ENCODE results near the gene MDN1. TPM values are rescaled to one million over a fixed set of nuclear protein-coding genes. Genes with fewer than 3 reads are reported as not detected.

The MDN1 gene
- total and polyA plus RNA-seq, 8 donors: 5.5 to 69.2 (median 17.7) TPM

GRCh38 chr6:89776583-89777233 is 42.9 kb downstream of the MDN1 start:
- Histone ChIP-seq H3K27ac (no peak overlapping the region), H3K9me3 (no peaks in the 10 kb centered on the region), H3K27me3 (no peaks in the 10 kb centered on the region), H3K4me1 (no peaks in the 10 kb centered on the region), H3K36me3 (peaks cover 47 to 89% (median 85%) of the 10 kb centered on the region in 4 donors), H3K4me3 (no peak overlapping the region)
- TF ChIP-seq POLR2AphosphoS5 (IDR thresholded peaks at IDR 0.05): no peak
- WGBS, 5 donors: 96 to 100% (median 97%) methylated on average over 1 of the region's 1 CpG
- no peak for DNase-seq
- intact Hi-C loops (cut with DNase I; ENCODE audit: low total_unique reads): no loop called here

DNA sequence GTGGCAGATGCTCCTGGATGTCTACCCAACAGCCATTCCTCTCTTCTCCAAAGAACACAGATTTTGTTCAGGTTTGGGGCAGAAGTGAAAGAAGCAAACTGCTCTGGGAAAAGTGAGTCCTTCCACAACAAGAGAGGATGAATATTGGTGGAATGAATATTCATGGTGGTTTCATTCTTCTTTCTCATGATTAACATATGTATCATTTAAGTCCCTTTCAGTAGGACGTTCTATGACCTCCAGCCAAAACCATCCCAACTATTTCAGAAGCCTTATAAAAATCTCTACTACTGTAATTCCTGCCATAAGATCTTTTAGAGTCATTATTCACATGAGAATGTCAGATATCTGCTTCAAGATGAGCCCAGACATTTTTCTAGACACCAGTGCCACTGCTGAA is 44.4 kb downstream of the MDN1 start:
- H3K27me3 ChIP-seq: no peaks in the 10 kb centered on the region
- intact Hi-C loops (cut with DNase I; ENCODE audit: low total_unique reads): no loop called here
- 85 to 95% (median 92%) methylated on average over 1 of the region's 1 CpG for WGBS, 5 donors

DNA sequence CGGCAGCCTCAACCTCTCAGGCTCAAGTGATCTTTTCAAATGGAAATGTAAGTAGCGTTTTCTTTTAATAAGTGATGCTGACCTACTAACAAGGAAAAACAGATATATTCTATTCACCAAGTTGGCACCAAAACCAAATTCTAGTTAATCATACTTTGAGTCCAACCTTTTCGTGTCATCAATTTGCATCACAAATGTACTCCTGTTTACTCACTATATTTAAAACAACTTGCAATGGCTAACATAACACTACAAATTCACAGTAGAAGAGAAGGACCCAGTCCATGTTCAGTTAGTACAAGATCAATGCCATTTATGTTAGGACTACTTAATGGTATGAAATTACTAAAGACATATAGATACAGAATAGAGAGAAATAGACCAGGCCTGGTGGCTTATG is 50.0 kb downstream of the MDN1 start:
- Histone ChIP-seq H3K36me3 (peaks cover 68 to 97% (median 95%) of the 10 kb centered on the region in 4 donors), H3K9me3 (no peaks in the 10 kb centered on the region), H3K27ac (no peak overlapping the region), H3K27me3 (no peaks in the 10 kb centered on the region), H3K4me3 (no peak overlapping the region), H3K4me1 (no peaks in the 10 kb centered on the region)
- WGBS, 5 donors: 91 to 98% (median 93%) methylated on average over 3 of the region's 3 CpGs
- TF ChIP-seq EP300 (IDR thresholded peaks at IDR 0.05) (no peak), POLR2AphosphoS5 (IDR thresholded peaks at IDR 0.05) (no peak), POLR2A (IDR thresholded peaks at IDR 0.05) (no peak)
- TF ChIP-seq, protein P1, sequence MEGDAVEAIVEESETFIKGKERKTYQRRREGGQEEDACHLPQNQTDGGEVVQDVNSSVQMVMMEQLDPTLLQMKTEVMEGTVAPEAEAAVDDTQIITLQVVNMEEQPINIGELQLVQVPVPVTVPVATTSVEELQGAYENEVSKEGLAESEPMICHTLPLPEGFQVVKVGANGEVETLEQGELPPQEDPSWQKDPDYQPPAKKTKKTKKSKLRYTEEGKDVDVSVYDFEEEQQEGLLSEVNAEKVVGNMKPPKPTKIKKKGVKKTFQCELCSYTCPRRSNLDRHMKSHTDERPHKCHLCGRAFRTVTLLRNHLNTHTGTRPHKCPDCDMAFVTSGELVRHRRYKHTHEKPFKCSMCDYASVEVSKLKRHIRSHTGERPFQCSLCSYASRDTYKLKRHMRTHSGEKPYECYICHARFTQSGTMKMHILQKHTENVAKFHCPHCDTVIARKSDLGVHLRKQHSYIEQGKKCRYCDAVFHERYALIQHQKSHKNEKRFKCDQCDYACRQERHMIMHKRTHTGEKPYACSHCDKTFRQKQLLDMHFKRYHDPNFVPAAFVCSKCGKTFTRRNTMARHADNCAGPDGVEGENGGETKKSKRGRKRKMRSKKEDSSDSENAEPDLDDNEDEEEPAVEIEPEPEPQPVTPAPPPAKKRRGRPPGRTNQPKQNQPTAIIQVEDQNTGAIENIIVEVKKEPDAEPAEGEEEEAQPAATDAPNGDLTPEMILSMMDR (IDR thresholded peaks at IDR 0.05): no peak
- intact Hi-C loops (cut with DNase I; ENCODE audit: low total_unique reads): no loop called here
- no peak for DNase-seq

More for the DNA sequence above, 44.4 kb downstream of the MDN1 start:
- no peak for TF ChIP-seq POLR2AphosphoS5 (IDR thresholded peaks at IDR 0.05)
- TF ChIP-seq, protein P1 (IDR thresholded peaks at IDR 0.05): no peak
- TF ChIP-seq EP300 (IDR thresholded peaks at IDR 0.05): no peak
- no peak for TF ChIP-seq POLR2A (IDR thresholded peaks at IDR 0.05)
- Histone ChIP-seq H3K27ac (no peak overlapping the region), H3K9me3 (no peaks in the 10 kb centered on the region), H3K36me3 (peaks cover 55 to 89% (median 85%) of the 10 kb centered on the region in 4 donors), H3K4me3 (no peak overlapping the region), H3K4me1 (no peaks in the 10 kb centered on the region)
- no peak for DNase-seq

GRCh38 chr6:89768324-89768723 is 51.3 kb downstream of the MDN1 start:
- TF ChIP-seq EP300 (IDR thresholded peaks at IDR 0.05): no peak
- TF ChIP-seq POLR2AphosphoS5 (IDR thresholded peaks at IDR 0.05): no peak
- TF ChIP-seq, protein P1 (IDR thresholded peaks at IDR 0.05): no peak
- no peak for TF ChIP-seq POLR2A (IDR thresholded peaks at IDR 0.05)
- intact Hi-C loops (cut with DNase I; ENCODE audit: low total_unique reads): no loop called here
- H3K36me3 ChIP-seq: peaks cover 64 to 94% (median 91%) of the 10 kb centered on the region in 4 donors
- no peaks in the 10 kb centered on the region for H3K9me3 ChIP-seq
- WGBS, 5 donors: 76 to 97% (median 79%) methylated on average over 6 of the region's 6 CpGs
- no peak overlapping the region for H3K27ac ChIP-seq
- no peaks in the 10 kb centered on the region for H3K27me3 ChIP-seq
- H3K4me3 ChIP-seq: no peak overlapping the region
- no peaks in the 10 kb centered on the region for H3K4me1 ChIP-seq
- DNase-seq: no peak

GRCh38 chr6:89763550-89763949 is 56.0 kb downstream of the MDN1 start:
- WGBS, 5 donors: 80 to 90% (median 85%) methylated on average over 2 of the region's 2 CpGs
- Histone ChIP-seq H3K4me3 (no peak overlapping the region), H3K36me3 (peaks cover 24 to 89% (median 83%) of the 10 kb centered on the region in 4 donors), H3K9me3 (no peaks in the 10 kb centered on the region), H3K4me1 (no peaks in the 10 kb centered on the region), H3K27ac (no peak overlapping the region), H3K27me3 (no peaks in the 10 kb centered on the region)
- TF ChIP-seq POLR2AphosphoS5 (IDR thresholded peaks at IDR 0.05): no peak
- TF ChIP-seq, protein P1 (IDR thresholded peaks at IDR 0.05): no peak
- no peak for TF ChIP-seq POLR2A (IDR thresholded peaks at IDR 0.05)
- TF ChIP-seq EP300 (IDR thresholded peaks at IDR 0.05): no peak
- intact Hi-C loops (cut with DNase I; ENCODE audit: low total_unique reads): no loop called here
- DNase-seq: no peak

All from stomach (tissue), 9 donors.